ENCODE results near the gene PLA2G4E.

DNA sequence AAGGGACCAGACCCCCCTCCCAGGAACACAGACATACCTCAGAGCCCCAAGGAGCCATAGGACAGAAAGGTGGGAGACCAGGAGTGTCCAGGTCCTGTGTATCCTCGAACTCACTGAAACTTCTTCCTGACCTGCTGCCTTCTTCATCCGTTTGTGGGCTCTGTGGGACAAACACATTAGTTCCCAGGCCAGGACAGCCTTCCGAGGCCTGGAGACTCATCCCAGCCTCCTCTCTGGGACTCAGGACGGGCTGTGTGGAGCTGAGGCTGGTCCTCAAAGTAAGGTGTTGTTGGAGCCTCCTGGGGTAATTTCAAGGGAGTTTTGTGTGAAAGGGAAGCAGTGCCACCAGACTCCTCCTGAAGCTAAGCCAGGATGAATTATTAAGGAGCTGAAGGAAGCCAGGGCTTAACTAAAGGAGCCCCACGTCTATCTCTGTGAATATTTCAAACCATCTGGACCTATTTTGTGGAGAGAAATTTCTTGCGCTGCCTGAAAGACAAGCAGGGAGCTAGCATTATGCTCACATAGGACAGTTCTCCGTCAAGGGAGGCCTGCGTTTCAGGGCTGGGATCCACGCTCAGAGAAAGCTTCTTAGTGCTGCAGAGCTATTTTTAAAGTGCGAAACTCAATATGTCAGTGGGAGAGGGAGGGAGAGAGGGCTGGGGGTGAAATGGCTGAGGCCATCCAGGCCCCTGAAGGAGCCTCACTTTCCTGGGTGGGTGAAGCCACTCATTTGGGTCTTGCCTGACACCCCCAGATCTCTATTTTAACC, 29.8 kb upstream of the PLA2G4E start:
- TF ChIP-seq REST (IDR thresholded peaks at IDR 0.05; ENCODE audit: low read depth) (no peak), POLR2A (IDR thresholded peaks at IDR 0.05; ENCODE audit: borderline replicate concordance, extremely low read depth, insufficient read depth, insufficient read length) (no peak)

Measured in HCT116 (cell line).